Activated CD4-positive, alpha-beta T cell treated with anti-CD3 and anti-CD28 coated beads for 36 hours (primary cell): ENCODE data around the gene EPHA3. TPM values are rescaled to one million over a fixed set of nuclear protein-coding genes. Genes with fewer than 3 reads are reported as not detected.

Source experiments
- ATAC-seq: fragments of 200-7000 bp; cut with Tn5 transposase; one replicate; pipeline ENCODE4 v1.10.0; 2021; ENCODE audit warnings: mild to moderate bottlenecking, moderate library complexity
- CTCF ChIA-PET: fragments of 350-600 bp; sonication (Branson Sonifier 250); formaldehyde crosslinking; loops from one replicate; lab custom pipeline; 2021; ENCODE audit warnings: antibody characterized with exemption; lab: Charles Lee
- POLR2A ChIA-PET: fragments of 350-600 bp; sonication (Branson Sonifier 250); formaldehyde crosslinking; loops from one replicate; lab custom pipeline; 2021; ENCODE audit warnings: antibody characterized with exemption, inconsistent platforms; lab: Charles Lee
- DNase-seq: peaks from one replicate; pipeline ENCODE4 v3.0.0-alpha.2; 2020
- H3K27ac Mint-ChIP-seq: one replicate; pipeline ENCODE4 v1.8.0; 2021; ENCODE audit warnings: mixed read lengths
- H3K27me3 Mint-ChIP-seq: one replicate; pipeline ENCODE4 v1.8.0; 2021; ENCODE audit warnings: mixed read lengths
- H3K36me3 Mint-ChIP-seq: one replicate; pipeline ENCODE4 v1.8.0; 2021; ENCODE audit warnings: low read depth, mixed read lengths
- H3K4me1 Mint-ChIP-seq: one replicate; pipeline ENCODE4 v1.8.0; 2021; ENCODE audit warnings: mixed read lengths
- H3K4me3 Mint-ChIP-seq: one replicate; pipeline ENCODE4 v1.8.0; 2021; ENCODE audit warnings: mild to moderate bottlenecking, moderate library complexity, mixed read lengths
- H3K9me3 Mint-ChIP-seq: one replicate; pipeline ENCODE4 v1.8.0; 2021; ENCODE audit warnings: low read depth, mixed read lengths
- intact Hi-C, 2 experiments: fragments of 100-400 bp; cut with DNase I in 1 of 2; cut with micrococcal nuclease in 1 of 2; formaldehyde crosslinking; loops; one replicate each; pipeline versions ENCODE4 v1.14.2 to v1.15.1; 2022 to 2024; cut with DNase I, micrococcal nuclease
- total RNA-seq, 2 experiments: library from RNA; stranded (reverse); gene quantifications; one replicate each; pipeline ENCODE4 v1.2.3, GENCODE V29; 2021

The EPHA3 gene
- total RNA-seq, 2 experiments from 2014 or later, result 0.07 to 0.09 TPM

- H3K36me3 Mint-ChIP-seq, result no peaks in the 10 kb centered on the region
- intact Hi-C loops, result no loop called here
- ATAC-seq, result no peak
- ChIA-PET POLR2A (no interaction called here), CTCF (no interaction called here)
- DNase-seq, result no peak
- no peaks in the 10 kb centered on the region for H3K4me1 Mint-ChIP-seq
- H3K4me3 Mint-ChIP-seq, result no peak overlapping the region
- peaks cover 3% of the 10 kb centered on the region for H3K9me3 Mint-ChIP-seq
- H3K27me3 Mint-ChIP-seq, result no peaks in the 10 kb centered on the region
- no peak overlapping the region for H3K27ac Mint-ChIP-seq
These were observed 312.3 kb downstream of the EPHA3 start for GRCh38 chr3:89419647-89420241.

GRCh38 chr3:89426060-89426459 lies 318.6 kb downstream of the EPHA3 start:
- Mint-ChIP-seq H3K27ac (no peak overlapping the region), H3K9me3 (no peaks in the 10 kb centered on the region)
- no peak for ATAC-seq

DNA sequence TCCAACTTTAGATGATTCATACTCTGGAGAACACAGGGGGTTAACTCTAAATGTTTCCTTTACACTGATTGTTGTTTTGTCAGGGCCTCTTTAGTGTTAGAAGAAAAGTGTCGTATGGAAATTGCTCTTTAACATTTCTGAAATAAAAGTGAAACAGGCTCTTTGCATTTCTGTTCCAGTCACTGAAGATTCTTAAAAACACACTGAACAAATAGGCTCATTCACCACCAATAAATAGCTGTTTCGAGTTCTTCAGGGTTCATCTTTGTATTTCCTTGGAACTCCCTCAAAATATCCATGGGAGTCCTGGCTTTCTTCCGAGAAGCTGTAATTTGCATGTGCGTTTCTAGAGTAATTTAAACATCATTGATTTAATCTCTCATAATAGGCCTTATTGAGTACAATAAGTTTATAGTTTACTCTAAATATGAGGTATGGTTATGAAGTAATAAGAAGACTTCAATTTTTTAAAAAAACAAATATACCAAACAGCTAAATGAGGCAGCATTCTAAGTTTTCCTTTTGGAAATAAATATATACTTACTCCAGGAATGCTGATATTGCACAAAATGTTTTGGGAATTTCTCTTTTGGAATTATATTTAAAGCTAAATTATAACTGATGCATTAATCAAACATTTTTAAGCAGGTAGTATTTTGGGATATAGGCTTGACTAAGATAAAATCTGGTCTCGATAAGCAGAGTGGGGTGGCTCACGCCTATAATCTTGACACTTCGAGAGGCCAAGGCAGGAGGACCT lies 327.4 kb downstream of the EPHA3 start:
- H3K4me1 Mint-ChIP-seq, result no peaks in the 10 kb centered on the region
- DNase-seq (no peak), ATAC-seq (no peak)
- no peak overlapping the region for H3K4me3 Mint-ChIP-seq
- ChIA-PET CTCF (no interaction called here), POLR2A (no interaction called here)
- no peaks in the 10 kb centered on the region for H3K9me3 Mint-ChIP-seq
- H3K27me3 Mint-ChIP-seq, result no peaks in the 10 kb centered on the region
- intact Hi-C loops, result no loop called here
- no peaks in the 10 kb centered on the region for H3K36me3 Mint-ChIP-seq
- no peak overlapping the region for H3K27ac Mint-ChIP-seq

More at GRCh38 chr3:89426060-89426459, 318.6 kb downstream of the EPHA3 start:
- Mint-ChIP-seq H3K4me1 (no peaks in the 10 kb centered on the region), H3K36me3 (no peaks in the 10 kb centered on the region), H3K27me3 (no peaks in the 10 kb centered on the region), H3K4me3 (no peak overlapping the region)
- ChIA-PET CTCF (no interaction called here), POLR2A (no interaction called here)
- no peak for DNase-seq
- intact Hi-C loops, result no loop called here

GRCh38 chr3:89436846-89437245 lies 329.4 kb downstream of the EPHA3 start:
- H3K9me3 Mint-ChIP-seq, result no peaks in the 10 kb centered on the region
- DNase-seq, result no peak
- intact Hi-C loops, result no loop called here

DNA sequence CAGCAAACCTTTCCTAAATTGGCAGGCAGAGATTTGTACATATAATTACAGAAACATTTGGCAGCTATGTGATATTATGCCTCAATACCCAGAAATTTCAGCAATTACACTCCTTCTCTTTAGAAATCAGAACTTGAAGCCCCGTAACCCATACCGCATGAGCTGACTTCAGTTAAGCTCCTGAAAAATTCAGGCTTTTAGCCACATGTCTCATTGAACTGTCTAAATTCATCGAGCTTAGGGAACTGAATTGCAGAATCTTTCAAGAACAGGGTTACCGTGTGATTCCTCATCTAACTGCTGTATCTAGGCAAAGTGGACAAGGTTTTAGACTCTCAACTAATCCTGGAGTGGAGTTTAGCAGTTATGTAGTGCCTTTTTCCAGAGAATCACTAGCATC lies 333.0 kb downstream of the EPHA3 start:
- Mint-ChIP-seq H3K4me1 (no peaks in the 10 kb centered on the region), H3K4me3 (no peak overlapping the region), H3K9me3 (peaks cover 6% of the 10 kb centered on the region), H3K27ac (no peak overlapping the region), H3K36me3 (no peaks in the 10 kb centered on the region), H3K27me3 (no peaks in the 10 kb centered on the region)
- POLR2A ChIA-PET, result no interaction called here
- CTCF ChIA-PET, result no interaction called here
- ATAC-seq (no peak), DNase-seq (no peak)
- intact Hi-C loops, result no loop called here

More at GRCh38 chr3:89436846-89437245, 329.4 kb downstream of the EPHA3 start:
- no peaks in the 10 kb centered on the region for H3K36me3 Mint-ChIP-seq
- H3K27me3 Mint-ChIP-seq, result no peaks in the 10 kb centered on the region
- H3K4me1 Mint-ChIP-seq, result no peaks in the 10 kb centered on the region
- ChIA-PET POLR2A (no interaction called here), CTCF (interaction anchor here (1.5 kb wide), 1 partner anchor 22 kb away, joined by 3 read pairs; no protein-coding TSS in a partner anchor)
- no peak for ATAC-seq
- no peak overlapping the region for H3K27ac Mint-ChIP-seq
- no peak overlapping the region for H3K4me3 Mint-ChIP-seq

DNA sequence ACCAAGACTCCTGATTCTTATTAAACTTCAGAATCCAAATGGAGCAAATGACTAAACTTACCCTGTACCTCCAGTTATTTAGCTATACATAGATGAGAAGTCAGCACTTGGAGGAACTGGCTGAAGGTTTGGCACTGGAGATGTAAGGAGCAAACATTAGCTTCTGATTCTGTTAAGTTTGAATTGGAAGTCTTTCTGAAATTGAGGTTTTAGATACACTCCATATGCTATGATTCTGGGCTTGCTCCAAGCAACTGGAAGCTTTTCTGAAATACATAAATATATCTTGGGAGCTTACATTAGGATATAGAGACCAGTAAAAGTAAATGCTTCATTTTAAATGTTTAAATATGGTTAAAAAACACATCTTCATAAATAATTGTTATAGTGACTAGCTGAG lies 333.7 kb downstream of the EPHA3 start:
- POLR2A ChIA-PET, result no interaction called here
- no peaks in the 10 kb centered on the region for H3K4me1 Mint-ChIP-seq
- no peaks in the 10 kb centered on the region for H3K36me3 Mint-ChIP-seq
- peaks cover 6% of the 10 kb centered on the region for H3K9me3 Mint-ChIP-seq
- intact Hi-C loops, result no loop called here
- no peak overlapping the region for H3K27ac Mint-ChIP-seq
- DNase-seq (no peak), ATAC-seq (no peak)
- CTCF ChIA-PET, result interaction anchor here (0.7 kb wide), 1 partner anchor 651 kb away, joined by 3 read pairs; no protein-coding TSS in a partner anchor
- H3K27me3 Mint-ChIP-seq, result no peaks in the 10 kb centered on the region
- no peak overlapping the region for H3K4me3 Mint-ChIP-seq

GRCh38 chr3:89446593-89446992 lies 339.2 kb downstream of the EPHA3 start:
- ChIA-PET CTCF (interaction anchor here (0.7 kb wide), 1 partner anchor 770 kb away, joined by 3 read pairs; no protein-coding TSS in a partner anchor), POLR2A (no interaction called here)
- H3K4me3 Mint-ChIP-seq, result no peak overlapping the region
- peaks cover 7% of the 10 kb centered on the region for H3K9me3 Mint-ChIP-seq
- DNase-seq (no peak), ATAC-seq (no peak)
- no peak overlapping the region for H3K27ac Mint-ChIP-seq
- H3K27me3 Mint-ChIP-seq, result no peaks in the 10 kb centered on the region
- H3K36me3 Mint-ChIP-seq, result no peaks in the 10 kb centered on the region
- no peaks in the 10 kb centered on the region for H3K4me1 Mint-ChIP-seq
- intact Hi-C loops, result no loop called here

DNA sequence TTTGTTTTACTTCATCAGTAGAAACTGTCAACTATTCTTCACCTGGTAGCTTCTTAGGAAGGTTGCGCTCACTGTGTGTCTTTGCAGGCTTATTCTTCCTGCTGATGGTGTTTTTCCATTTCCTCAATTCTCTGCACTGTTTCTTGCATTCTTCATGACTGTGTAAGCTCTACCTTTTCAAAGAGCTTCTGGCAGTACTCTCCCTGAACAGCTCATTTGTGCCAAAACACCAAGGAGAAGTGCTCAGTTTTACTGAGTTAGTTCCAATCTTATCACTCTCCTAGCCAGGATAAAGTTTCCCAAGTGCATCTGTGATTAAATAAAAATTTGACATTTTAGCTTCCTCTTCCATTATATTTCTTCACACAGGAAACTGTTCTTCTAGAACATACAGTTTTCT lies 339.8 kb downstream of the EPHA3 start:
- ATAC-seq (no peak), DNase-seq (no peak)
- Mint-ChIP-seq H3K36me3 (no peaks in the 10 kb centered on the region), H3K4me1 (no peaks in the 10 kb centered on the region), H3K9me3 (peaks cover 7% of the 10 kb centered on the region), H3K4me3 (no peak overlapping the region), H3K27ac (no peak overlapping the region), H3K27me3 (no peaks in the 10 kb centered on the region)
- CTCF ChIA-PET, result no interaction called here
- intact Hi-C loops, result no loop called here
- POLR2A ChIA-PET, result no interaction called here

- no peaks in the 10 kb centered on the region for H3K27me3 Mint-ChIP-seq
- H3K4me1 Mint-ChIP-seq, result no peaks in the 10 kb centered on the region
- intact Hi-C loops, result no loop called here
- H3K27ac Mint-ChIP-seq, result no peak overlapping the region
- ChIA-PET POLR2A (no interaction called here), CTCF (no interaction called here)
- H3K4me3 Mint-ChIP-seq, result no peak overlapping the region
- H3K36me3 Mint-ChIP-seq, result no peaks in the 10 kb centered on the region
- ATAC-seq, result no peak
- no peak for DNase-seq
- H3K9me3 Mint-ChIP-seq, result peaks cover 2% of the 10 kb centered on the region
These were observed 341.7 kb downstream of the EPHA3 start for GRCh38 chr3:89449086-89449485.

GRCh38 chr3:89452066-89452465 lies 344.6 kb downstream of the EPHA3 start:
- Mint-ChIP-seq H3K4me1 (no peaks in the 10 kb centered on the region), H3K4me3 (no peak overlapping the region), H3K9me3 (peaks cover 5% of the 10 kb centered on the region), H3K27me3 (no peaks in the 10 kb centered on the region), H3K27ac (no peak overlapping the region), H3K36me3 (no peaks in the 10 kb centered on the region)
- ATAC-seq (no peak), DNase-seq (no peak)
- intact Hi-C loops, result loop anchor here in 1 of 2 experiments (10.0 kb wide), 1 partner anchor 63 kb away; no protein-coding TSS in a partner anchor
- POLR2A ChIA-PET, result no interaction called here
- CTCF ChIA-PET, result no interaction called here

DNA sequence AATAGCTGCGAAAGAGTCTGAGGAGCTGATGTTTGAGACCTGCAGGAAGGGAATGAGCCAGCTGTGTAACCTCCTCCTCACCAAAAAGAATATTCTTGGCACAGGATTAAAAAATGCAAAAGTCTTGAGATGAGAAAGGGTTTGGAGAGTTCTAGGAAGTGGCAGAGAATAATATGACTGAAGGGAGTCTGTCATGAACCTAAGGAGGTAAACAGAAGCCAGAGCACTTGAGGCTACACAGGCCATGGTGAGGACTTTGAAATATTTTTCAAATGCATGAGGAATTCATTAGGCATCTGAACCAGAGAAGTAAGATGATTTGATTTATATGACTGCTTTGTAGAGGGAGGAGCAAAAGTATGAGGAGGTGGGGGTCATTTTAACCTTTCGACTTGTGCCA lies 347.8 kb downstream of the EPHA3 start:
- intact Hi-C loops, result loop anchor here in 1 of 2 experiments (10.0 kb wide), 1 partner anchor 60 kb away; no protein-coding TSS in a partner anchor
- Mint-ChIP-seq H3K36me3 (no peaks in the 10 kb centered on the region), H3K4me1 (no peaks in the 10 kb centered on the region), H3K27me3 (no peaks in the 10 kb centered on the region), H3K9me3 (peaks cover 15% of the 10 kb centered on the region), H3K27ac (no peak overlapping the region), H3K4me3 (no peak overlapping the region)
- no peak for ATAC-seq
- CTCF ChIA-PET, result no interaction called here
- POLR2A ChIA-PET, result no interaction called here
- DNase-seq, result no peak

- Mint-ChIP-seq H3K27me3 (no peaks in the 10 kb centered on the region), H3K9me3 (no peaks in the 10 kb centered on the region), H3K4me3 (no peak overlapping the region), H3K4me1 (no peaks in the 10 kb centered on the region), H3K36me3 (no peaks in the 10 kb centered on the region), H3K27ac (no peak overlapping the region)
- POLR2A ChIA-PET, result no interaction called here
- intact Hi-C loops, result no loop called here
- CTCF ChIA-PET, result no interaction called here
- DNase-seq (no peak), ATAC-seq (no peak)
These were observed 360.5 kb downstream of the EPHA3 start for GRCh38 chr3:89467898-89468363.
